Right lobe of liver (tissue), 6 donors: ENCODE data around the gene DNAJB6. TPM values are rescaled to one million over a fixed set of nuclear protein-coding genes. Genes with fewer than 3 reads are reported as not detected.

Source experiments
- ATAC-seq, 4 donors: fragments of 200-7000 bp; cut with Tn5 transposase; one replicate each; pipeline ENCODE4 v1.9.1; 2020; ENCODE audit warnings: mild to moderate bottlenecking in 4 of 4, moderate library complexity in 4 of 4
- DNase-seq, 3 donors: peaks; one replicate each; pipeline ENCODE4 v3.0.0-alpha.2; 2020
- H3K27ac ChIP-seq, 3 donors: fragments of 200-600 bp; one replicate each; pipeline ENCODE4 v1.8.0; 2022
- H3K27me3 ChIP-seq, 2 donors: fragments of 200-600 bp; one replicate each; pipeline ENCODE4 v1.8.0; 2022
- H3K36me3 ChIP-seq, 4 donors: fragments of 200-600 bp; sonication (generic) in 1 of 4; one replicate each; pipeline versions ENCODE4 v1.5.1 to v1.8.0; 2017 to 2022; ENCODE audit warnings: control low read depth in 1 of 4
- H3K4me1 ChIP-seq, 4 donors: fragments of 200-600 bp; sonication (generic) in 1 of 4; one replicate each; pipeline versions ENCODE4 v1.5.1 to v1.8.0; 2017 to 2022; ENCODE audit warnings: control low read depth in 1 of 4
- H3K4me3 ChIP-seq, 3 donors: fragments of 200-600 bp; one replicate each; pipeline ENCODE4 v1.8.0; 2022
- H3K9me3 ChIP-seq, 4 donors: fragments of 200-600 bp; sonication (generic) in 1 of 4; one replicate each; pipeline versions ENCODE4 v1.5.1 to v1.8.0; 2017 to 2022; ENCODE audit warnings: control low read depth in 1 of 4
- POLR2A ChIP-seq: fragments of 450-650 bp; IDR thresholded peaks from one replicate; pipeline ENCODE4 v1.6.1; 2017; ENCODE audit warnings: antibody characterized with exemption, mild to moderate bottlenecking
- WGBS: methylation state at CpG from one replicate; pipeline ENCODE4 v1.1.6; 2018; ENCODE audit warnings: low coverage, low lambda C conversion rate; ENCODE audit not compliant: insufficient coverage; ENCODE audit errors: missing lambda C conversion rate; 5-methylcytosine and 5-hydroxymethylcytosine counted together
- intact Hi-C, 2 donors: fragments of 100-400 bp; cut with DNase I; formaldehyde crosslinking; loops; one replicate each; pipeline versions ENCODE4 v1.11.2 to v1.14.1; 2022
- total RNA-seq, 6 experiments: library from RNA; depleted of rRNA in 2 of 6; stranded (reverse); fragments of >200 nt in 2 of 6; fragmentation: NEBNext Ultra II Directional in 3 of 6; extraction: Animal tissue kit (Norgen Biotek cat#: 25700) in 3 of 6; gene quantifications; one replicate each; pipeline versions ENCODE4 v1.1.0 to v1.2.4, GENCODE V29; 2016 to 2023
- TF ChIP-seq, protein P1 (sequence below), 4 donors: fragments of 200-600 bp in 3 of 4; fragments of 450-650 bp in 1 of 4; IDR thresholded peaks; one replicate each; pipeline versions ENCODE4 v1.5.1 to v1.8.0; 2016 to 2022; ENCODE audit warnings: antibody characterized with exemption in 4 of 4, mild to moderate bottlenecking in 2 of 4
- donor health status: DM: no; HTN: yes; CAD: no.
- donor health status: DM: no; HTN: no; CAD: no.
- donor health status: DM: no; HTN: no; CAD: no.
- donor health status: DM: no; HTN: yes; CAD: no.
- donor health status: DM: no; HTN: yes; CAD: no.

Gene DNAJB6
- total RNA-seq, 6 experiments from 2014 or later: 24.5 to 38.0 (median 35.2) TPM

DNA sequence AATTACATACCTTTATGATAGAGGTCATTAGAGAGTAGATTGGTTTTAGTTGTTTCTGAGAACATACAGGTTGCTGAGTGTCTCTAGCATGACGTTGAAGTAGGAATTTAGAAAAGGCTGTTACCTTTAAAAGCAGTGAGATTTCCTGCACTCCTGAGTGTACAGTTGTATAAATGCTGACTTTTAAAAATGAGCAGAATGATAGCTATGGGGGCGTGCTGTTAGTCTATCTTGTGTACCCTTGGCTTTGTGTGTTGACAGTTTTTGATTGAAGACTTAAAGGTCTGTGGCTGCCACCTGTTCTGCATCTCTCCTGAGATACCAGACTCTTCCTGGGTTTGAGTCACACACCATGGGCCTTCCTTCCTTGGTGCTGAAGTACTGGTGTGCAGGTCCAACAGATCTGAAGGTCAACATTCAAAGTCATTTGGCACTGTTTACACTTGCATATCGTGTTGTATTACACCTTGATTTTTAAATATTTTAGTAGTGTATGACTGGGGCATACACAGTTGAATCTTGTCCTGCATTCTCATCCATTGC lies 23.8 kb downstream of the DNAJB6 start:
- no peak for TF ChIP-seq POLR2A
- TF ChIP-seq, protein P1, sequence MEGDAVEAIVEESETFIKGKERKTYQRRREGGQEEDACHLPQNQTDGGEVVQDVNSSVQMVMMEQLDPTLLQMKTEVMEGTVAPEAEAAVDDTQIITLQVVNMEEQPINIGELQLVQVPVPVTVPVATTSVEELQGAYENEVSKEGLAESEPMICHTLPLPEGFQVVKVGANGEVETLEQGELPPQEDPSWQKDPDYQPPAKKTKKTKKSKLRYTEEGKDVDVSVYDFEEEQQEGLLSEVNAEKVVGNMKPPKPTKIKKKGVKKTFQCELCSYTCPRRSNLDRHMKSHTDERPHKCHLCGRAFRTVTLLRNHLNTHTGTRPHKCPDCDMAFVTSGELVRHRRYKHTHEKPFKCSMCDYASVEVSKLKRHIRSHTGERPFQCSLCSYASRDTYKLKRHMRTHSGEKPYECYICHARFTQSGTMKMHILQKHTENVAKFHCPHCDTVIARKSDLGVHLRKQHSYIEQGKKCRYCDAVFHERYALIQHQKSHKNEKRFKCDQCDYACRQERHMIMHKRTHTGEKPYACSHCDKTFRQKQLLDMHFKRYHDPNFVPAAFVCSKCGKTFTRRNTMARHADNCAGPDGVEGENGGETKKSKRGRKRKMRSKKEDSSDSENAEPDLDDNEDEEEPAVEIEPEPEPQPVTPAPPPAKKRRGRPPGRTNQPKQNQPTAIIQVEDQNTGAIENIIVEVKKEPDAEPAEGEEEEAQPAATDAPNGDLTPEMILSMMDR (IDR thresholded peaks at IDR 0.05): no peak
- intact Hi-C loops: no loop called here
- Histone ChIP-seq H3K9me3 (no peaks in the 10 kb centered on the region), H3K36me3 (peaks cover 0 to 52% (median 16%) of the 10 kb centered on the region in 4 donors), H3K27me3 (no peaks in the 10 kb centered on the region), H3K4me1 (no peaks in the 10 kb centered on the region), H3K4me3 (no peak overlapping the region), H3K27ac (no peak overlapping the region)
- ATAC-seq (peak in 1 of 4 donors; percentile 18), DNase-seq (no peak)
- 56% methylated on average over 3 of the region's 3 CpGs for WGBS

DNA sequence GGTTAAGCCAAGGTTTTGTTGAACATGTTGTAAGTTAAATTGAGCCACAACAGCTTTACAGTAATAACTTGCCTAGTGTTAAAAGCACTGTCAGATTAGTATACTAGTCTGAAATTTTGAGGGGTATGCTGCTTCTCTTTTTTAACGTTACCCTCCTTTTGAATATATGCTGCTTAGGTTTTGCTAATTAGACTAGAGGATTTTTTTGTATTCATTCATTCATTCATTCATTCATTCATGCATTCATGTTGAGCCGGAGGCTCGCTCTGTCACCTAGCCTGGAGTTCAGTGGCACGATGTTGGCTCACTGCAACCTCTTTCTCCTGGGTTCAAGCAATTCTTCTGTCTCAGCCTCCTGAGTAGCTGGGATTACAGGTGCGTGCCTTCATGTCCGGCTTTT lies 24.7 kb downstream of the DNAJB6 start:
- Histone ChIP-seq H3K27ac (no peak overlapping the region), H3K27me3 (no peaks in the 10 kb centered on the region), H3K4me1 (no peaks in the 10 kb centered on the region), H3K4me3 (no peak overlapping the region), H3K9me3 (no peaks in the 10 kb centered on the region), H3K36me3 (peaks cover 0 to 60% (median 17%) of the 10 kb centered on the region in 4 donors)
- TF ChIP-seq, protein P1 (IDR thresholded peaks at IDR 0.05): no peak
- TF ChIP-seq POLR2A: no peak
- ATAC-seq (no peak), DNase-seq (no peak)
- 100% methylated on average over 5 of the region's 6 CpGs for WGBS
- intact Hi-C loops: no loop called here

DNA sequence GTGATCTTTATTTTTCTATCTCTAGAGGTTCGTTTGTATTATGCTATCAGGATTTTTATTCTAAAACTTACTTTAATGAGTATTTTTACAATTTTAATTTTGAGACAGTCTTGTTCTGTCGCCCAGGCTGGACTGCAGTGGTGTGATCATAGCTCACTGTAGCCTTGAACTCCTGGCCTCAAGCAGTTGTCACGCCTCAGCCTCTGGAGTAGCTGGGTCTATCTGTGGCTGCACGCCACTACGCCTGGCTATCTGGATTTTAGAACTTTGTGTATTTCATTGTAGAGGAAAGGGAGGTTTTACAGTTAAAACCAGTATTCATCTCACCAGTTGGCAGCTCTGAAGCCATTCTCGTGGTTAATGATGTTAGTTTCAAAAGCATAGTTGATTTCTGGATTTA lies 25.9 kb downstream of the DNAJB6 start:
- Histone ChIP-seq H3K27ac (no peak overlapping the region), H3K4me1 (no peaks in the 10 kb centered on the region), H3K4me3 (no peak overlapping the region), H3K9me3 (no peaks in the 10 kb centered on the region), H3K36me3 (peaks cover 0 to 72% (median 22%) of the 10 kb centered on the region in 4 donors), H3K27me3 (no peaks in the 10 kb centered on the region)
- intact Hi-C loops: no loop called here
- 90% methylated on average over 6 of the region's 6 CpGs for WGBS
- TF ChIP-seq, protein P1 (IDR thresholded peaks at IDR 0.05): no peak
- TF ChIP-seq POLR2A: no peak
- no peak for ATAC-seq
- no peak for DNase-seq

DNA sequence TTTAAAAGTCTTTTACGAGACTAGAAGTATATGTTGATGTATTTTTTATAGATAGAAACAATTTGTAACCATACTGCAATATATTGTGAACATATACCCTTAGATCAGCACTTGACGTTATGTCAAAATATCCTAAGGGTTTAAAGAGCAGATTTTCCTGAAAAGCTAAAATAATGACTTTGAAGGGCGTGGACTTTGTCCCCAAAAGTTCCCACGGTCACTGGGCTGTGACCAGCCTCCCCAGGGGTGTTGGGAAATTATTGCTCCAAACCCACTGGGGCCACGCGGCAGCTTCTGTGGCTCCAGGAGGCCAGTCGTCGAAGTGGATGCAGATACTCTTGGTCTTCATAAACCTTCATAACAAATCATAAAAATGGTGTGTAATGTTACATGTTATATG lies 29.9 kb downstream of the DNAJB6 start:
- intact Hi-C loops: no loop called here
- ATAC-seq: no peak
- Histone ChIP-seq H3K27ac (no peak overlapping the region), H3K4me3 (no peak overlapping the region), H3K36me3 (peaks cover 3 to 76% (median 36%) of the 10 kb centered on the region in 4 donors), H3K27me3 (no peaks in the 10 kb centered on the region), H3K9me3 (no peaks in the 10 kb centered on the region), H3K4me1 (no peaks in the 10 kb centered on the region)
- no peak for TF ChIP-seq POLR2A
- TF ChIP-seq, protein P1 (IDR thresholded peaks at IDR 0.05): no peak
- no peak for DNase-seq
- WGBS: 90% methylated on average over 7 of the region's 8 CpGs
